Caco-2 (cell line): ENCODE data around the gene DNPEP. TPM values are rescaled to one million over a fixed set of nuclear protein-coding genes. Genes with fewer than 3 reads are reported as not detected.

Source experiments
- BruUV-seq: library from RNA; stranded (reverse); fragments of 400-500 nt; replicated peaks from 2 replicates; lab custom pipeline; 2021; lab: Mats Ljungman, UMichigan
- CTCF ChIA-PET: fragments of 300-600 bp; sonication (Branson Sonifier 250); formaldehyde crosslinking; loops from one replicate; lab custom pipeline; 2022; ENCODE audit warnings: antibody characterized with exemption; lab: Charles Lee
- POLR2A ChIA-PET: fragments of 300-600 bp; sonication (Branson Sonifier 250); formaldehyde crosslinking; loops from one replicate; lab custom pipeline; 2022; ENCODE audit warnings: antibody characterized with exemption; lab: Charles Lee
- DNase-seq, 2 experiments: peaks; one replicate each; pipeline versions ENCODE4 v3.0.0 to v3.0.0-alpha.2; 2020 to 2022
- H3K27me3 ChIP-seq: replicated peaks from 2 replicates; pipeline ENCODE4 v1.6.0; 2011; ENCODE audit warnings: low read length; ENCODE audit not compliant: control insufficient read depth, insufficient read depth
- H3K36me3 ChIP-seq: 2 replicates; pipeline ENCODE4 v1.5.1; 2011; ENCODE audit warnings: low read length; ENCODE audit not compliant: control insufficient read depth, insufficient read depth
- H3K4me1 ChIP-seq: fragments of 250-450 bp; sonication (Bioruptor Pico); 2 replicates; pipeline ENCODE4 v1.5.1; 2020; ENCODE audit warnings: mild to moderate bottlenecking
- H3K4me3 ChIP-seq: 2 replicates; pipeline ENCODE4 v1.5.1; 2011; ENCODE audit warnings: low read depth, mild to moderate bottlenecking, control low read depth, low read length
- H3K9me3 ChIP-seq: fragments of 250-450 bp; sonication (Bioruptor Pico); 2 replicates; pipeline ENCODE4 v1.5.1; 2020; ENCODE audit warnings: mild to moderate bottlenecking, moderate library complexity
- H3K27ac Mint-ChIP-seq: one replicate; pipeline ENCODE4 v1.8.0; 2022; ENCODE audit warnings: mixed read lengths; ENCODE audit not compliant: unreplicated experiment
- H3K27me3 Mint-ChIP-seq: one replicate; pipeline ENCODE4 v1.8.0; 2022; ENCODE audit warnings: mixed read lengths; ENCODE audit not compliant: insufficient read depth, unreplicated experiment
- H3K36me3 Mint-ChIP-seq: one replicate; pipeline ENCODE4 v1.8.0; 2022; ENCODE audit warnings: mild to moderate bottlenecking, mixed read lengths; ENCODE audit not compliant: insufficient read depth, unreplicated experiment
- H3K4me1 Mint-ChIP-seq: one replicate; pipeline ENCODE4 v1.8.0; 2022; ENCODE audit warnings: low read depth, mixed read lengths; ENCODE audit not compliant: unreplicated experiment
- H3K4me3 Mint-ChIP-seq: one replicate; pipeline ENCODE4 v1.8.0; 2022; ENCODE audit warnings: mild to moderate bottlenecking, moderate library complexity, mixed read lengths; ENCODE audit not compliant: unreplicated experiment
- H3K9me3 Mint-ChIP-seq: one replicate; pipeline ENCODE4 v1.8.0; 2022; ENCODE audit warnings: mixed read lengths; ENCODE audit not compliant: unreplicated experiment
- intact Hi-C: fragments of 100-400 bp; cut with micrococcal nuclease; formaldehyde crosslinking; loops from one replicate; pipeline ENCODE4 v1.10.0; 2022; ENCODE audit not compliant: unreplicated experiment
- total RNA-seq: library from RNA; stranded (reverse); gene quantifications from 2 replicates; pipeline ENCODE4 v1.2.3, GENCODE V29; 2022
- TF ChIP-seq, protein P1 (sequence below), 2 experiments: fragments of 200-600 bp in 1 of 2; IDR thresholded peaks; 1 replicate in 1 of 2; 2 replicates in 1 of 2; pipeline versions ENCODE4 v1.5.1 to v1.8.0; 2011 to 2022; ENCODE audit warnings: antibody characterized with exemption in 1 of 2, control low read depth in 1 of 2, inconsistent platforms in 1 of 2, low read depth in 1 of 2, low read length in 1 of 2, mild to moderate bottlenecking in 1 of 2, moderate library complexity in 1 of 2; ENCODE audit not compliant: insufficient read depth in 1 of 2, severe bottlenecking in 1 of 2, unreplicated experiment in 1 of 2

The DNPEP gene
- total RNA-seq, 1 experiment from 2014 or later, result 102 TPM

DNA sequence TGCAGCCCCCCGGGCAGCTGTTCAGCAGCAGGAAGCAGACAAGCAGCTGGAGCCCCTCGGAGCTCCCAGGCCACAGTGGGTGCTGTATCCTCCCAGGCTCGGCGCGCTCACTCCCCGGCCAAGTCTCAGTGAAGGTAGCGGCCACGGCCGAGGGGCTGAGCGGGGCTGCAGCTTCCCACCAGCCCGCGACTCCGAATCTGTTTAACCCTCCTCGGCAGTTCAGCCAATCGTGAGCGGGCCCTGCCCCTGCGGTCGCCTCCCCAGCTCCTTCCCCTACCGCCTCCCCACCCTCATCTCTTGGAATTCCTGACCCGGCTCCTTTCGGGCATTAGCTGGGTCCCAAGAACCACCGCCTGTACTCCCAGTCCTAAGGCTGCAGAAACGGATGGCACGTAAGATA, 55.2 kb downstream of the DNPEP start, which contains the start of gene RESP18:
Gene RESP18, minus strand, starts transcription at position 203 of the 400 bp plus-strand sequence.
- POLR2A ChIA-PET, result no interaction called here
- H3K27ac Mint-ChIP-seq, result no peak within 1 kb of the TSS
- no peaks in the 10 kb centered on the region for H3K4me1 ChIP-seq
- TF ChIP-seq, protein P1, sequence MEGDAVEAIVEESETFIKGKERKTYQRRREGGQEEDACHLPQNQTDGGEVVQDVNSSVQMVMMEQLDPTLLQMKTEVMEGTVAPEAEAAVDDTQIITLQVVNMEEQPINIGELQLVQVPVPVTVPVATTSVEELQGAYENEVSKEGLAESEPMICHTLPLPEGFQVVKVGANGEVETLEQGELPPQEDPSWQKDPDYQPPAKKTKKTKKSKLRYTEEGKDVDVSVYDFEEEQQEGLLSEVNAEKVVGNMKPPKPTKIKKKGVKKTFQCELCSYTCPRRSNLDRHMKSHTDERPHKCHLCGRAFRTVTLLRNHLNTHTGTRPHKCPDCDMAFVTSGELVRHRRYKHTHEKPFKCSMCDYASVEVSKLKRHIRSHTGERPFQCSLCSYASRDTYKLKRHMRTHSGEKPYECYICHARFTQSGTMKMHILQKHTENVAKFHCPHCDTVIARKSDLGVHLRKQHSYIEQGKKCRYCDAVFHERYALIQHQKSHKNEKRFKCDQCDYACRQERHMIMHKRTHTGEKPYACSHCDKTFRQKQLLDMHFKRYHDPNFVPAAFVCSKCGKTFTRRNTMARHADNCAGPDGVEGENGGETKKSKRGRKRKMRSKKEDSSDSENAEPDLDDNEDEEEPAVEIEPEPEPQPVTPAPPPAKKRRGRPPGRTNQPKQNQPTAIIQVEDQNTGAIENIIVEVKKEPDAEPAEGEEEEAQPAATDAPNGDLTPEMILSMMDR (IDR thresholded peaks at IDR 0.05; ENCODE audit: insufficient read depth in 1 of 2, low read depth in 1 of 2, low read length in 1 of 2, severe bottlenecking in 1 of 2, unreplicated experiment in 1 of 2), result no peak
- H3K4me3 ChIP-seq, result no peak within 1 kb of the TSS
- DNase-seq, result no peak
- H3K9me3 ChIP-seq, result no peaks in the 10 kb centered on the region
- no peaks in the 10 kb centered on the region for H3K4me1 Mint-ChIP-seq
- intact Hi-C loops, result no loop called here
- no peaks in the 10 kb centered on the region for H3K36me3 ChIP-seq
- H3K27me3 ChIP-seq, result no peaks in the 10 kb centered on the region; the same call in none of the 2 replicates
- no peak within 1 kb of the TSS for H3K4me3 Mint-ChIP-seq
- no peaks in the 10 kb centered on the region for H3K9me3 Mint-ChIP-seq
- CTCF ChIA-PET, result no interaction called here
- BruUV-seq, result no TSS peak
- H3K36me3 Mint-ChIP-seq, result no peaks in the 10 kb centered on the region
- H3K27me3 Mint-ChIP-seq, result peaks cover 21% of the 10 kb centered on the region

DNA sequence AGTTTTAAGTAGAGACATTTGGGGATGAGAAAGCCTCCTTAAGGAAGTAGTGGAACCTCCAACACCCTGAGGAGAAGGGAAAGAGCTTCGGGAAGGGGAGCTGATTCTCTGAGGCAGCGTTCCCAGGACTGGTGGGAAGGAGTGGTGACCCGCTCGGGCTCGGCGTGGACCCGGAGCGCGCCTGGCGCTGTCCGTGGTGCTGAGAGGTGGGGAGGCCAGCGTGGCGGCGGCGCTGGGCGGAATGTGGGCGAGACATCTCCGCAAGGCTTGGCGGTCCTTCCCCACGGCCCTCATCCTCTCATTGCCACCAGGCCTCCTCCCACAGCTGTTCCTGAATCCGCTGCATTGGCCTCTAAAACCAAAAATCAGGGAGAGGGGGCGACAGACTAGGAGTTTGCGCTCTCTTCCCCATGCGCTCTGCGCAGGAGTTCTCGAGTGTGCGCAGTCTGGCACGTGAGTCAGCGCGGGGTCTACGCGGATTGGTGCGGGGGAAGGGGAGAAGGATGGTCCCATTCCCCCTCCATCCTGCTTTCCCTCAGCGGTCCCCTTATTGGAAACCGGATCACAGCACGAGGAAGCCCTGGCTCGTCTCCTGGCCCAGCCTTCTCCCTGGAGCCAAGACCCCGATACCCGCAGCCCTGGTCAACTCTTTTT, 56.0 kb downstream of the DNPEP start:
- Mint-ChIP-seq H3K36me3 (no peaks in the 10 kb centered on the region), H3K27ac (no peak overlapping the region), H3K27me3 (peaks cover 21% of the 10 kb centered on the region), H3K4me1 (no peaks in the 10 kb centered on the region), H3K4me3 (no peak overlapping the region), H3K9me3 (no peaks in the 10 kb centered on the region)
- no peaks in the 10 kb centered on the region for H3K36me3 ChIP-seq
- intact Hi-C loops, result no loop called here
- H3K4me3 ChIP-seq, result no peak overlapping the region
- TF ChIP-seq, protein P1 (IDR thresholded peaks at IDR 0.05; ENCODE audit: insufficient read depth in 1 of 2, low read depth in 1 of 2, low read length in 1 of 2, severe bottlenecking in 1 of 2, unreplicated experiment in 1 of 2), result no peak
- no peaks in the 10 kb centered on the region; the same call in none of the 2 replicates for H3K27me3 ChIP-seq
- H3K9me3 ChIP-seq, result no peaks in the 10 kb centered on the region
- no peaks in the 10 kb centered on the region for H3K4me1 ChIP-seq
- POLR2A ChIA-PET, result no interaction called here
- CTCF ChIA-PET, result no interaction called here
- peak; percentile 44 to 78 for DNase-seq
- BruUV-seq, result no TSS peak

DNA sequence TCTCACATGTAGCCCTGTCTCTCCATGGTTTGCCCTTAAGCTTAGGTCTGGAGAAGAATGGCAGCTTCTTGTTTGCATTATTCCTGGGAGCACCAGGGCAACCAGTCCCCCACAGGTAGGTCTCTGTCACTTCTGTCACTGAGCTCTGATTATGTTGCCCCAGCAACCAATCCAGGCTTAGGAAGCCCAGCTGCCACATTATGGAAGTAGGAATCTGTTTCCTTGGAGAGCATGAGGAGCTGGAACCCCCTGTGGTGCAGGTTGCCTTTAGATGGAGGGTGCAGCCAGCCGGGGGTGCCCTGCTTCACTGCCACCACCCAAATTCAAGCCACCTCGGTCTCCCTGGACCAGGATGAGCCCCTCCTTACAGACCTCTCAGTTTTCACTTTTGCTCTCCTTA, 60.0 kb downstream of the DNPEP start:
- no peaks in the 10 kb centered on the region for H3K27me3 ChIP-seq
- no TSS peak for BruUV-seq
- CTCF ChIA-PET, result no interaction called here

More for the DNA sequence above, 60.0 kb downstream of the DNPEP start:
- TF ChIP-seq, protein P1 (IDR thresholded peaks at IDR 0.05; ENCODE audit: insufficient read depth in 1 of 2, low read depth in 1 of 2, low read length in 1 of 2, severe bottlenecking in 1 of 2, unreplicated experiment in 1 of 2), result no peak
- Histone ChIP-seq H3K4me1 (no peaks in the 10 kb centered on the region), H3K36me3 (no peaks in the 10 kb centered on the region), H3K4me3 (no peak overlapping the region), H3K9me3 (no peaks in the 10 kb centered on the region)
- peaks cover 15% of the 10 kb centered on the region for H3K27me3 Mint-ChIP-seq
- intact Hi-C loops, result no loop called here
- H3K4me3 Mint-ChIP-seq, result no peak overlapping the region
- DNase-seq, result no peak
- POLR2A ChIA-PET, result no interaction called here
- no peaks in the 10 kb centered on the region for H3K4me1 Mint-ChIP-seq
- H3K36me3 Mint-ChIP-seq, result no peaks in the 10 kb centered on the region
- H3K9me3 Mint-ChIP-seq, result no peaks in the 10 kb centered on the region
- no peak overlapping the region for H3K27ac Mint-ChIP-seq
